WTC11 (cell line): ENCODE results near the gene TMEM79. TPM values are rescaled to one million over a fixed set of nuclear protein-coding genes. Genes with fewer than 3 reads are reported as not detected.
A peak's percentile ranks its signal among the peaks of the same experiment; 100 is the strongest.

Experiments used
- ATAC-seq: fragments of 200-7000 bp; cut with Tn5 transposase; 2 replicates; pipeline ENCODE4 v1.10.0; 2021; ENCODE audit warnings: mild to moderate bottlenecking, moderate library complexity
- CTCF ChIA-PET: fragments of 300-600 bp; sonication (Branson Sonifier 250); formaldehyde crosslinking; loops from one replicate; lab custom pipeline; 2021; ENCODE audit warnings: antibody characterized with exemption; lab: Charles Lee
- POLR2A ChIA-PET: fragments of 350-600 bp; sonication (Branson Sonifier 250); formaldehyde crosslinking; loops from one replicate; lab custom pipeline; 2021; ENCODE audit warnings: antibody characterized with exemption; lab: Charles Lee
- DNase-seq: peaks from one replicate; pipeline ENCODE4 v3.0.0; 2021; ENCODE audit warnings: low spot score
- H3K27ac Mint-ChIP-seq: 2 replicates; pipeline ENCODE4 v1.8.0; 2021; ENCODE audit warnings: mixed read lengths
- H3K27me3 Mint-ChIP-seq: 2 replicates; pipeline ENCODE4 v1.8.0; 2021; ENCODE audit warnings: low read depth, mild to moderate bottlenecking, moderate library complexity, mixed read lengths
- H3K36me3 Mint-ChIP-seq: 2 replicates; pipeline ENCODE4 v1.8.0; 2021; ENCODE audit warnings: mixed read lengths
- H3K4me1 Mint-ChIP-seq: 2 replicates; pipeline ENCODE4 v1.8.0; 2022; ENCODE audit warnings: mixed read lengths
- H3K4me3 Mint-ChIP-seq: 2 replicates; pipeline ENCODE4 v1.8.0; 2021; ENCODE audit warnings: mild to moderate bottlenecking, moderate library complexity, mixed read lengths
- H3K9me3 Mint-ChIP-seq: 2 replicates; pipeline ENCODE4 v1.8.0; 2021; ENCODE audit warnings: mixed read lengths
- AFF4 ChIP-seq: sonication (generic); formaldehyde crosslinking; IDR thresholded peaks from 2 replicates; pipeline ENCODE4 v1.8.1; 2023; ENCODE audit warnings: mild to moderate bottlenecking, missing genetic modification reagents, borderline replicate concordance
- ARID4B ChIP-seq: sonication (generic); formaldehyde crosslinking; IDR thresholded peaks from 2 replicates; pipeline ENCODE4 v1.8.0; 2023; ENCODE audit warnings: missing genetic modification reagents, mild to moderate bottlenecking, borderline replicate concordance
- CTCF ChIP-seq: fragments of 200-600 bp; IDR thresholded peaks from 2 replicates; pipeline ENCODE4 v1.8.0; 2022; ENCODE audit warnings: antibody characterized with exemption
- E2F1 ChIP-seq: sonication (generic); formaldehyde crosslinking; IDR thresholded peaks from 2 replicates; pipeline ENCODE4 v1.8.0; 2022; ENCODE audit warnings: mild to moderate bottlenecking, missing genetic modification reagents
- ESRRA ChIP-seq: sonication (generic); formaldehyde crosslinking; IDR thresholded peaks from 2 replicates; pipeline ENCODE4 v1.8.1; 2022; ENCODE audit warnings: mild to moderate bottlenecking, missing genetic modification reagents, borderline replicate concordance
- FOXJ3 ChIP-seq: sonication (generic); formaldehyde crosslinking; IDR thresholded peaks from 2 replicates; pipeline ENCODE4 v1.9.0; 2021; ENCODE audit warnings: missing genetic modification reagents, mild to moderate bottlenecking, borderline replicate concordance
- GTF2I ChIP-seq: fragments of 250-450 bp; sonication (Bioruptor Pico); conservative IDR thresholded peaks from 2 replicates; pipeline ENCODE4 v1.4.0; 2021; ENCODE audit warnings: mild to moderate bottlenecking
- KAT7 ChIP-seq: sonication (generic); formaldehyde crosslinking; IDR thresholded peaks from 2 replicates; pipeline ENCODE4 v1.8.1; 2023; ENCODE audit warnings: missing genetic modification reagents, mild to moderate bottlenecking, borderline replicate concordance
- NR2C2 ChIP-seq: sonication (generic); formaldehyde crosslinking; IDR thresholded peaks from 2 replicates; pipeline ENCODE4 v1.8.0; 2022; ENCODE audit warnings: mild to moderate bottlenecking, missing genetic modification reagents
- SMAD3 ChIP-seq: sonication (generic); formaldehyde crosslinking; IDR thresholded peaks from 2 replicates; pipeline ENCODE4 v1.8.0; 2022; ENCODE audit warnings: missing genetic modification reagents, mild to moderate bottlenecking, borderline replicate concordance
- SMAD4 ChIP-seq: sonication (generic); formaldehyde crosslinking; IDR thresholded peaks from 2 replicates; pipeline ENCODE4 v1.8.0; 2022; ENCODE audit warnings: mild to moderate bottlenecking, missing genetic modification reagents
- USF1 ChIP-seq: sonication (generic); formaldehyde crosslinking; IDR thresholded peaks from 2 replicates; pipeline ENCODE4 v1.8.0; 2022; ENCODE audit warnings: mild to moderate bottlenecking, missing genetic modification reagents
- USF2 ChIP-seq: sonication (generic); formaldehyde crosslinking; IDR thresholded peaks from 2 replicates; pipeline ENCODE4 v1.8.1; 2023; ENCODE audit warnings: mild to moderate bottlenecking, missing genetic modification reagents, moderate library complexity
- ZNF263 ChIP-seq: sonication (generic); formaldehyde crosslinking; IDR thresholded peaks from 2 replicates; pipeline ENCODE4 v1.8.1; 2022; ENCODE audit warnings: low read depth, mild to moderate bottlenecking, moderate library complexity, missing genetic modification reagents
- ZNF512 ChIP-seq: sonication (generic); formaldehyde crosslinking; IDR thresholded peaks from 2 replicates; pipeline ENCODE4 v1.8.1; 2022; ENCODE audit warnings: missing genetic modification reagents, borderline replicate concordance
- total RNA-seq: library from RNA; stranded (reverse); gene quantifications from 3 replicates; pipeline ENCODE4 v1.2.3, GENCODE V29; 2021

TMEM79 gene
- total RNA-seq, 1 experiment from 2014 or later = 2.2 TPM

- TF ChIP-seq FOXJ3 (CRISPR knock-in tag) (no peak), CTCF (no peak), KAT7 (CRISPR knock-in tag) (no peak), SMAD3 (CRISPR knock-in tag) (no peak), ESRRA (CRISPR knock-in tag) (no peak), ZNF512 (CRISPR knock-in tag) (no peak), USF2 (CRISPR knock-in tag) (no peak), ARID4B (CRISPR knock-in tag) (no peak), SMAD4 (CRISPR knock-in tag) (no peak), ZNF263 (CRISPR knock-in tag) (no peak), NR2C2 (no peak)
- ChIA-PET CTCF (interaction anchor here (1.1 to 3.0 kb wide), 4 partner anchors 17 to 142 kb away, joined by 3 to 14 read pairs (median 4); partner anchors contain the start of gene SLC25A44), POLR2A (interaction anchor here (2.4 kb wide), 1 partner anchor 53 kb away, joined by 10 read pairs; the partner anchor contains the start of gene SMG5)
- peak overlapping the region; percentile 99 for H3K4me3 Mint-ChIP-seq
- ATAC-seq (no peak), DNase-seq (no peak)
- H3K9me3 Mint-ChIP-seq = no peaks in the 10 kb centered on the region
- H3K27ac Mint-ChIP-seq = peak overlapping the region; percentile 39; the same call in 1 of the 2 replicates
- peaks cover 50% of the 10 kb centered on the region for H3K36me3 Mint-ChIP-seq
- no peaks in the 10 kb centered on the region for H3K27me3 Mint-ChIP-seq
- peaks cover 18% of the 10 kb centered on the region for H3K4me1 Mint-ChIP-seq
Observed at GRCh38 chr1:156336242-156336641, 52.1 kb downstream of the TMEM79 start.

GRCh38 chr1:156337052-156337887 is 53.1 kb downstream of the TMEM79 start:
- Mint-ChIP-seq H3K4me1 (peaks cover 18% of the 10 kb centered on the region), H3K36me3 (peaks cover 42% of the 10 kb centered on the region)
- no peak for ATAC-seq

More at GRCh38 chr1:156337052-156337887, 53.1 kb downstream of the TMEM79 start:
- Mint-ChIP-seq H3K9me3 (no peaks in the 10 kb centered on the region), H3K27ac (peak overlapping the region; percentile 96), H3K4me3 (peak overlapping the region; percentile 99), H3K27me3 (no peaks in the 10 kb centered on the region)
- no peak for DNase-seq
- ChIA-PET CTCF (interaction anchor here (0.6 to 3.0 kb wide), 10 partner anchors 18 to 196 kb away, joined by 3 to 14 read pairs (median 4); partner anchors contain the start of genes PMF1 and SLC25A44), POLR2A (interaction anchor here (0.6 to 2.4 kb wide), 2 partner anchors 54 to 297 kb away, joined by 3 to 10 read pairs; partner anchors contain the start of gene SMG5)
- TF ChIP-seq GTF2I (CRISPR knock-in tag) (peak; percentile 75; the same call in 1 of the 2 replicates), E2F1 (no peak), USF1 (CRISPR knock-in tag) (no peak), AFF4 (CRISPR knock-in tag) (no peak)
